A204.1 (cell line): ENCODE data around the gene PC.

Experiments
- FAIRE-seq: peaks from 2 replicates; lab custom pipeline; 2012; peaks lifted over from hg19 to GRCh38; lab: Jason Lieb, UNC

PC gene

DNA sequence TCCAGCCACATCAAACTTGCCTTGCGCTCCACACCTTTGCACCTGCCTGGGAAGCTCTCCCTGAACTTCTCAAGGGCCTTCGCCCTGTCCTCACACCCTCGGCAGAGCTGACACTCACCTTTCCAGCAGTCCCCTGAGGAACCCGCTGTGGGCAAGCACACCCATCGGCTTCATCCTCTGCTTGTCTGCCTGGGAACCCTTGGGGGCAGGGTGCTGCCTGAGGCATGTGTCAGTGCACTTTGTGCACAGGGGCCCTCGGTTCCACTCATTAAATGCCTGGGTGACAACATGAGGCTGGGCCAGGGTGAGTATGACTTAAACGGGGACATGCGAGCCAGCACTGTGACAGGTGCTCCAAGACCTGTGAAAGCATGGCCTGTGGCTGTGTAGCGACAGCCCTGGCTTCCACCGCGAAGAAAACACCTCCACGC, 103.9 kb downstream of the PC start:
- FAIRE-seq = no peak

- no peak for FAIRE-seq
These were observed 104.6 kb downstream of the PC start for GRCh38 chr11:66853242-66854229.

- FAIRE-seq = no peak
These were observed 105.5 kb downstream of the PC start for GRCh38 chr11:66852466-66853241.

DNA sequence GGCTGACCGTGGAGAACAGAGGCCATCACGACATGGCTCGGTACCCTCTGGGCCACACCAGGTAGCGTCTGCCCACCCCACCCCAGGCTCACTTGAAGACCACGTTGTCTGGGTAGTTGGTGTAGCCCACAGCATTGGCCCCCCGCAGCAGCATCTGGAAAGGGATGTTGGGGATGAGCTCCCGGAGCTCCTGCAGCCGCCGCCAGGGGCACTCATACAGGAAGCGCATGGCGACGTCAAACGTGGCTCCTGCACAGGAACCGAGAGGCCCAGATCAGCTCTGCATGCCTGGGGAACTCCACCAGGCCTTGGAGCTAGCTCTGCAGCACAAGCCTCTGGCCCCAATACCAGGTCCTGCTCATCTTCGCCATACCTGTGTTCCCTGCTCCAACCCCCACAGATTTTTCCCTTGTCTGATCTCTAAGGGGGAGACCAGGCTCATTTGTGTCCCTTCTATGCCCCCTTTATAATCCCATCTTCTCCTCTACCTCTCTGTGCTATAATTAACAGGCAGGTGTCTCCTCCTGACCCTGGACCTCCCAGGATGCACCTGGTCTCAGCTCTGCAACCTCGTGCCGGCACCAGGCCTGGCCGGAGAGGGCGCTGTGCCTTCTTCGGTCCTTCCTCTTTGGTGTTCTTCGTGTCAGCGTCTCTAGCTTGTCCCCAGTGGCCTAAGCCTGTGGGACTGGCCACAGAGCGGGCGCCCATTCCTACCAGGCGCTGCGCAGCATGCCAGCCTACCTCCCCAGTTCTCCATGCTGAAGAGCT, 106.3 kb downstream of the PC start:
- no peak for FAIRE-seq

GRCh38 chr11:66851239-66851596, 107.0 kb downstream of the PC start:
- no peak for FAIRE-seq

- FAIRE-seq = no peak
These were observed 107.5 kb downstream of the PC start for GRCh38 chr11:66850588-66851238.

GRCh38 chr11:66850235-66850587, 108.0 kb downstream of the PC start:
- no peak for FAIRE-seq

GRCh38 chr11:66849501-66850234, 108.5 kb downstream of the PC start:
- no peak for FAIRE-seq

GRCh38 chr11:66848671-66849500, 109.3 kb downstream of the PC start:
- no peak for FAIRE-seq

GRCh38 chr11:66847461-66848232, 110.5 kb downstream of the PC start:
- no peak for FAIRE-seq

- FAIRE-seq = no peak
These were observed 111.5 kb downstream of the PC start for GRCh38 chr11:66846671-66847091.

DNA sequence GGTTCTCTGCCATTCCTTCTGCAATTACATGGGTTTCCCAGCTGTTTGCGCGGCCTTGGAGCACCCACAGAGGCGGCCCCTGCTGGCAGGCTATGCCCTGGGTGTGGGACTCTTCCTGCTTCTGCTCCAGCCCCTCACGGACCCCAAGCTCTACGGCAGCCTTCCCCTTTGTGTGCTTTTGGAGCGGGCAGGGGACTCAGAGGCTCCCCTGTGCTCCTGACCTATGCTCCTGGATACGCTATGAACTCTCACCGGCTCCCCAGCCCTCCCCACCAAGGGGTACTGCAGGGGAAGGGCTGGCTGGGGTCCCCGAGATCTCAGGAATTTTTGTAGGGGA, 112.3 kb downstream of the PC start:
- FAIRE-seq = no peak

DNA sequence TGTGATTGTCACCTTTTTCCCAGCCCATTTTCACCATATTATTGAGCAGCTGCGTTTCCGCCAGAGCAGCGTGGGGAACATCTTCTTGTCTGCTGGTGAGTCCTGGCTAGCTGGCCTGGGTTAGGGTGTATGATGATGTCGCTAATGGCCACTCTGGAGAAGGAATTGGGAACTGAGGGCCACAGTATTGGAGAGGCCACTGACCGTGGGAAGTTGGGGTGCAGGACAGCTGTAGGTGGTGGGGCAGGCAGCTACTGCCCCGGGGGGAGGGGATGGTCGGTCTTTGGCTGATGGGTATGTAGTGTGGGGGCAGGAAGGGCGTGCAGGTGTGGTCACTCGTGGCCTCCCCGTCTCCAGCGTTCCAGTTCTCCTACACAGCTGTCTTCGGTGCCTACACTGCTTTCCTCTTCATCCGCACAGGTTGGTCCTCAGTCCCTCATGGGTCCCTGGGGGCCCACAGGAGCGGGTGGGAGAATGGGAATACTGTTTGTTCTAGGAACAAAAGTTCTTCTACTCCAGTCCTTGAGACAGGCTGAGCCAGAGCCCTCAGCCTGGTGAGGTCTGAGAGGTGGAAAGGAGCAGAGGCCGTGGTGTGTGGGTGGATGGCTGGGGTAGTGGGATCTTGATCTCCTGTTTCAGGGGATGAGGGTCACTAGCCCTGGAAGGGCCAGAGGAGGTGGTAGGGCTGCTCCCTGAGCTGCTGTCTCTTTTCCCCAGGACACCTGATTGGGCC, 112.9 kb downstream of the PC start:
- FAIRE-seq = no peak

DNA sequence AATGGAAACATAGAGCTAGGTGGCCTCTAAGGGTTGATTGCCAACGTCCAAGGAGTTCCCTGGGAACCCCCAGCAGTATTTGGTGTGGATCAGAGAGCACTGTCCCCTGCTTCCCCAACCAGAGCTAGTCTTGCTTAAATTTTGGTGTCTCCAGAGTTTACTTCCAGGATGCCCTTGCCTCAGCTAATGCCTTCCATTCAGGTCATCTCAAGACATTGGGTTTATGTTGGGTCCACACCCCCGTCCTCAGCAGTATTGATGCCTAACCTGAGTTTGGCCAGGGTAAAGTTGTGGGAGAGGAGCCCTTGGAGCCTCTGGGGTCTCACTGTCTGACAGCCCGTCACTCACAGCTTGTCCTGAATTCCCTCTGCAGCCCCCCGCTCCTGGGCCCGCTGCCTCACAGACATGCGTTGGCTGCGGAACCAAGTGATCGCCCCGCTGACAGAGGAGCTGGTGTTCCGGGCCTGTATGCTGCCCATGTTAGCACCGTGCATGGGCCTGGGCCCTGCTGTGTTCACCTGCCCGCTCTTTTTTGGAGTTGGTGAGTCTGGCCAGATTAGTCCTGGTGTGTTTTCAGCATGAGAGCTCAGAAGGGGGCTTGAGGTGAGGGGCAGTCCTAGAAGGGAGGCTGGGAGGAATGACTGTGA, 113.6 kb downstream of the PC start:
- no peak for FAIRE-seq

DNA sequence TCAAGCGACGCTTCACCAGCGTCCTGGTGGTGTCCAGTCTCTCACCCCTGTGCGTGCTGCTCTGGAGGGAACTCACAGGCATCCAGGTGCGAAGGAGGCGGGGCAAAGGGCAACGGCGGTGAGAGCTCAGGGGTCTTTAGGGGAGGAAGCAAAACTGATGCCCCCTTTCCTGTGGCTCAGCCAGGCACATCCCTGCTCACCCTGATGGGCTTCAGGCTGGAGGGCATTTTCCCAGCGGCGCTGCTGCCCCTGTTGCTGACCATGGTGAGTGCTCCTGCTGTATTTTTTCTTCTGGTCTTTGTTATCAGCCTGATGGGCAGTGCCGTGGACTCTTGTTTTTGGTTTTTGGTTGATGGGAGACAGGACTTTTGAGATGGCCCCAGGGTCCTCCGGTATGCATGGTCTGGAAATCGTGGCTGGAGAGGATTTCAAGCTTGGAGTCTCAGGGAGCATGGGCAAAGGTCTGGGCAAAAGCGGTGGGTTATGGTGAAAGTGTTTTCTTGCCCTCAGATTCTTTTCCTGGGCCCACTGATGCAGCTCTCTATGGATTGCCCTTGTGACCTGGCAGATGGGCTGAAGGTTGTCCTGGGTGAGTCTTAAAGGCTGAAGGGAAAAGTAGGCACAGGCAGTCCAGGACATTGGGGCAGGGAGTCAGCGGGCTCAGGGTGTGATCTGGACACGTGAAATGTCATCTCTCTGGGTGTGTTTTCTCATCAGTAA, 114.2 kb downstream of the PC start:
- FAIRE-seq = no peak

- FAIRE-seq = no peak
These were observed 115.0 kb downstream of the PC start, which contains the start of gene RCE1 for GRCh38 chr11:66842896-66843775. Gene RCE1, plus strand, starts transcription at chr11:66843441. Its CDS starts 15 bp downstream, at chr11:66843456.

DNA sequence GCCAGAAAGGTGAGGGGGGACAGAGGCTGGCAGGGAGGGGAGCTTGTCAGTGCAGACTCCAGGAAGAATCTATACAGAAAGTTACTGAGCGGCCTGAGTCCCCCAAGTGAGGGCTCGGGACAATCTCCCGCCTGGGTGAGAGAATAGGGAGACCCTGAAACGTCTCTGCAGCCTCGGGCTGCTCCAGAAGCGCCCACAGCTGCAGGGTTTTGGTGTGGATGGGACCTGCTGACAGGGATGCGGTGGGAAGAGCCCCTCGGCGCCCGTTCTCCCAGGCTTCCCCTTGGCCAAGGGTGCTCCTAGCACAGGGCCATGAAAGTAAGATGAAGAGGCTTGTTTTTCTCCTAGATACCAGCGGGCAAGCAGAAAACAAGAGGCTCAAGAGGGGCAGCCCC, 115.7 kb downstream of the PC start:
- FAIRE-seq = no peak
